Neural cell (in vitro differentiated cells): ENCODE measurements around the gene OR13H1. TPM values are rescaled to one million over a fixed set of nuclear protein-coding genes. Genes with fewer than 3 reads are reported as not detected.
A peak's percentile ranks its signal among the peaks of the same experiment; 100 is the strongest.
"Not testable (repeated sequence)": the region's sequence is repeated elsewhere in the genome, so short reads cannot be mapped to it uniquely, and the experiment has no call there.

ENCODE experiments used
- H2AFZ ChIP-seq: fragments of 200-600, 300-800 bp; sonication (generic), shearing (Covaris generic); 2 replicates; pipeline ENCODE4 v1.6.0; 2014; ENCODE audit warnings: low read depth, mild to moderate bottlenecking, antibody characterized with exemption, low read length, moderate library complexity
- H3F3A ChIP-seq: fragments of 200-600 bp; shearing (Covaris generic); 2 replicates; pipeline ENCODE4 v1.6.1; 2016; ENCODE audit warnings: mild to moderate bottlenecking, moderate library complexity, mixed read lengths, antibody characterized with exemption, low read length; ENCODE audit not compliant: insufficient read depth, poor library complexity, severe bottlenecking
- H3K27ac ChIP-seq: fragments of 200-600, 300-800 bp; sonication (generic), shearing (Covaris generic); 2 replicates; pipeline ENCODE4 v1.5.1; 2014; ENCODE audit warnings: mild to moderate bottlenecking, low read length, moderate library complexity
- H3K27me3 ChIP-seq: fragments of 300-800, 200-600 bp; sonication (generic), shearing (Covaris generic); 2 replicates; pipeline ENCODE4 v1.6.0; 2014; ENCODE audit warnings: mild to moderate bottlenecking, low read depth, low read length, moderate library complexity; ENCODE audit not compliant: insufficient read depth
- H3K36me3 ChIP-seq: fragments of 300-800, 200-600 bp; sonication (generic), shearing (Covaris generic); 2 replicates; pipeline ENCODE4 v1.5.1; 2014; ENCODE audit warnings: mild to moderate bottlenecking, antibody characterized with exemption, low read length, moderate library complexity; ENCODE audit not compliant: insufficient read depth
- H3K4me2 ChIP-seq: fragments of 300-800, 200-600 bp; sonication (generic), shearing (Covaris generic); 2 replicates; pipeline ENCODE4 v1.6.0; 2014; ENCODE audit warnings: mild to moderate bottlenecking, low read length
- H3K4me3 ChIP-seq: fragments of 300-800, 200-600 bp; sonication (generic), shearing (Covaris generic); 2 replicates; pipeline ENCODE4 v1.5.1; 2014; ENCODE audit warnings: mild to moderate bottlenecking, low read length, moderate library complexity
- H3K79me2 ChIP-seq: fragments of 200-600 bp; shearing (Covaris generic); replicated peaks from 2 replicates; pipeline ENCODE4 v1.6.0; 2014; ENCODE audit warnings: mild to moderate bottlenecking, low read length, moderate library complexity; ENCODE audit not compliant: insufficient read depth
- H3K9ac ChIP-seq: fragments of 300-800, 200-600 bp; sonication (generic), shearing (Covaris generic); 2 replicates; pipeline ENCODE4 v1.6.1; 2016; ENCODE audit warnings: mild to moderate bottlenecking, low read length, mixed read lengths
- H3K9me2 ChIP-seq: fragments of 200-600 bp; shearing (Covaris generic); 2 replicates; pipeline ENCODE4 v1.6.1; 2016; ENCODE audit warnings: mild to moderate bottlenecking, low read length, mixed read lengths; ENCODE audit not compliant: insufficient read depth
- H3K9me3 ChIP-seq: fragments of 200-600, 300-800 bp; sonication (generic), shearing (Covaris generic); 2 replicates; pipeline ENCODE4 v1.6.1; 2016; ENCODE audit warnings: mild to moderate bottlenecking, mixed run types, low read length, moderate library complexity, mixed read lengths
- H4K20me1 ChIP-seq: fragments of 200-600 bp; shearing (Covaris generic); 2 replicates; pipeline ENCODE4 v1.6.1; 2016; ENCODE audit warnings: mild to moderate bottlenecking, mixed run types; ENCODE audit not compliant: insufficient read depth
- EP300 ChIP-seq: fragments of 450-650 bp; conservative IDR thresholded peaks from 2 replicates; pipeline ENCODE4 v1.6.1; 2014; ENCODE audit warnings: antibody characterized with exemption, mild to moderate bottlenecking, moderate library complexity; ENCODE audit not compliant: poor library complexity, severe bottlenecking
- EZH2 ChIP-seq: fragments of 200-600, 300-800 bp; shearing (Covaris generic), sonication (generic); IDR thresholded peaks from 2 replicates; pipeline ENCODE4 v1.6.1; 2014; ENCODE audit warnings: antibody characterized with exemption, low read length, borderline replicate concordance, mild to moderate bottlenecking; ENCODE audit not compliant: insufficient read depth, poor library complexity, severe bottlenecking
- MXI1 ChIP-seq: fragments of 450-650 bp; conservative IDR thresholded peaks from 2 replicates; pipeline ENCODE4 v1.6.1; 2014; ENCODE audit warnings: antibody characterized with exemption, mild to moderate bottlenecking; ENCODE audit not compliant: poor library complexity, severe bottlenecking
- POLR2AphosphoS5 ChIP-seq: IDR thresholded peaks from 2 replicates; pipeline ENCODE4 v1.6.1; 2012
- RAD21 ChIP-seq: fragments of 450-650 bp; conservative IDR thresholded peaks from 2 replicates; pipeline ENCODE4 v1.6.1; 2014; ENCODE audit warnings: antibody characterized with exemption, mild to moderate bottlenecking, moderate library complexity
- REST ChIP-seq: IDR thresholded peaks from 2 replicates; pipeline ENCODE4 v1.6.1; 2012; ENCODE audit warnings: borderline replicate concordance
- SMC3 ChIP-seq: fragments of 450-650 bp; conservative IDR thresholded peaks from 2 replicates; pipeline ENCODE4 v1.6.1; 2014; ENCODE audit warnings: antibody characterized with exemption, mild to moderate bottlenecking, moderate library complexity; ENCODE audit not compliant: poor library complexity
- TAF1 ChIP-seq: IDR thresholded peaks from 2 replicates; pipeline ENCODE4 v1.6.1; 2012; ENCODE audit warnings: low read depth
- polyA plus RNA-seq: library from polyadenylated mRNA; depleted of rRNA; stranded (reverse); fragments of >200 nt; gene quantifications from 2 replicates; pipeline ENCODE4 v1.2.3, GENCODE V29; 2014
- TF ChIP-seq, protein P1 (sequence below): fragments of 450-650 bp; IDR thresholded peaks from 2 replicates; pipeline ENCODE4 v1.5.1; 2014; ENCODE audit warnings: antibody characterized with exemption, mild to moderate bottlenecking, moderate library complexity; ENCODE audit not compliant: poor library complexity, severe bottlenecking

OR13H1 gene
- polyA plus RNA-seq, 1 donor from 2014 or later, result not detected

DNA sequence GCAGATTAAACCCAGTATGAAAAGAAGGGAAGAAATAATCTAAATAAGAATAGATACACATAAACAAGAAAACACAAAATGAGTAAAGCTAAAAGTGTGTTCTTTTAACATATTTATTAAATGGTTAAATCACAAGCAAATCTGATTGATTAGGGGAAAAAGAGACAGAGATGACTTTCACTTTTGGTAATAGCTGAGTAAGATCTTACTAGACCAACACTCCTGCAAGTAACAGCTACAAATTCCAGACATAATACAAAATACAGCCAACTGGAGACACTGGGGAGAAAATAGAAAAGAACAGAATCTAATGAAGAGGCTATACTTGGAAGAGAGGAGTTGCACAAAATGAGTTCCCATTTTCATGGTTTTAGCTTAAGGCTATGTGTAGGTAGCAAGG is 33.5 kb downstream of the OR13H1 start:
- Histone ChIP-seq H4K20me1 (no peaks in the 10 kb centered on the region), H3K79me2 (no peaks in the 10 kb centered on the region), H3K9ac (no peak overlapping the region), H3K9me3 (no peaks in the 10 kb centered on the region), H3K4me2 (no peak overlapping the region), H3K27ac (no peak overlapping the region), H3K36me3 (no peaks in the 10 kb centered on the region), H3K27me3 (no peaks in the 10 kb centered on the region), H3K4me3 (peak overlapping the region; percentile 40), H3K9me2 (no peaks in the 10 kb centered on the region), H2AFZ (no peak overlapping the region), H3F3A (no peaks in the 10 kb centered on the region)
- TF ChIP-seq TAF1 (no peak), REST (no peak), RAD21 (no peak), SMC3 (no peak), EP300 (no peak), MXI1 (no peak)
- TF ChIP-seq, protein P1, sequence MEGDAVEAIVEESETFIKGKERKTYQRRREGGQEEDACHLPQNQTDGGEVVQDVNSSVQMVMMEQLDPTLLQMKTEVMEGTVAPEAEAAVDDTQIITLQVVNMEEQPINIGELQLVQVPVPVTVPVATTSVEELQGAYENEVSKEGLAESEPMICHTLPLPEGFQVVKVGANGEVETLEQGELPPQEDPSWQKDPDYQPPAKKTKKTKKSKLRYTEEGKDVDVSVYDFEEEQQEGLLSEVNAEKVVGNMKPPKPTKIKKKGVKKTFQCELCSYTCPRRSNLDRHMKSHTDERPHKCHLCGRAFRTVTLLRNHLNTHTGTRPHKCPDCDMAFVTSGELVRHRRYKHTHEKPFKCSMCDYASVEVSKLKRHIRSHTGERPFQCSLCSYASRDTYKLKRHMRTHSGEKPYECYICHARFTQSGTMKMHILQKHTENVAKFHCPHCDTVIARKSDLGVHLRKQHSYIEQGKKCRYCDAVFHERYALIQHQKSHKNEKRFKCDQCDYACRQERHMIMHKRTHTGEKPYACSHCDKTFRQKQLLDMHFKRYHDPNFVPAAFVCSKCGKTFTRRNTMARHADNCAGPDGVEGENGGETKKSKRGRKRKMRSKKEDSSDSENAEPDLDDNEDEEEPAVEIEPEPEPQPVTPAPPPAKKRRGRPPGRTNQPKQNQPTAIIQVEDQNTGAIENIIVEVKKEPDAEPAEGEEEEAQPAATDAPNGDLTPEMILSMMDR, result no peak

GRCh38 chrX:131577999-131578734 is 34.3 kb downstream of the OR13H1 start:
- no peak overlapping the region for H3K27ac ChIP-seq
- no peaks in the 10 kb centered on the region for H3K27me3 ChIP-seq
- peak overlapping the region; percentile 40 for H3K4me3 ChIP-seq
- TF ChIP-seq RAD21 (no peak), MXI1 (no peak), EZH2 (no peak), TAF1 (no peak), REST (no peak), EP300 (no peak), SMC3 (no peak), POLR2AphosphoS5 (no peak)
- TF ChIP-seq, protein P1, result no peak
- no peaks in the 10 kb centered on the region for H3K79me2 ChIP-seq
- H2AFZ ChIP-seq, result no peak overlapping the region
- H3K9ac ChIP-seq, result no peak overlapping the region
- no peak overlapping the region for H3K4me2 ChIP-seq
- H3F3A ChIP-seq, result no peaks in the 10 kb centered on the region
- no peaks in the 10 kb centered on the region for H4K20me1 ChIP-seq
- no peaks in the 10 kb centered on the region for H3K36me3 ChIP-seq
- no peaks in the 10 kb centered on the region for H3K9me2 ChIP-seq
- H3K9me3 ChIP-seq, result no peaks in the 10 kb centered on the region

- H3K9ac ChIP-seq, H3K9me3 ChIP-seq, H3K79me2 ChIP-seq, H3K9me2 ChIP-seq, H4K20me1 ChIP-seq, H3K27ac ChIP-seq, H3K4me2 ChIP-seq, H2AFZ ChIP-seq, H3F3A ChIP-seq, H3K27me3 ChIP-seq, H3K36me3 ChIP-seq: not testable (repeated sequence)
- H3K4me3 ChIP-seq, result peak overlapping the region; percentile 40
These were observed 35.0 kb downstream of the OR13H1 start for GRCh38 chrX:131578735-131579367.
